CD4-positive, alpha-beta T cell (primary cell): ENCODE data around the gene RIPOR3. TPM values are rescaled to one million over a fixed set of nuclear protein-coding genes. Genes with fewer than 3 reads are reported as not detected.
"Not testable (repeated sequence)": the region's sequence is repeated elsewhere in the genome, so short reads cannot be mapped to it uniquely, and the experiment has no call there.

Experiments used
- ATAC-seq: fragments of 200-7000 bp; cut with Tn5 transposase; one replicate; pipeline ENCODE4 v1.10.0; 2022; ENCODE audit warnings: mild to moderate bottlenecking; ENCODE audit not compliant: poor library complexity
- CTCF ChIA-PET: fragments of 350-600 bp; sonication (Branson Sonifier 250); formaldehyde crosslinking; loops from one replicate; lab custom pipeline; 2021; ENCODE audit warnings: antibody characterized with exemption, inconsistent platforms; lab: Charles Lee
- POLR2A ChIA-PET: fragments of 350-600 bp; sonication (Branson Sonifier 250); formaldehyde crosslinking; loops from one replicate; lab custom pipeline; 2021; ENCODE audit warnings: antibody characterized with exemption, inconsistent platforms; lab: Charles Lee
- DNase-seq, 14 experiments: peaks; one replicate each; pipeline ENCODE4 v3.0.0-alpha.2; 2013 to 2020; ENCODE audit warnings: mixed read lengths in 2 of 14
- H3K27ac ChIP-seq, 2 donors: one replicate each; pipeline versions ENCODE4 v1.5.1 to v1.7.0; 2013; ENCODE audit warnings: low read length in 2 of 2, low read depth in 1 of 2, mild to moderate bottlenecking in 1 of 2
- H3K27me3 ChIP-seq, 2 experiments: 1 replicate in 1 of 2; 2 replicates in 1 of 2; pipeline versions ENCODE4 v1.6.1 to v1.7.0; 2013; ENCODE audit warnings: low read length in 2 of 2, control low read depth in 1 of 2, mild to moderate bottlenecking in 1 of 2, moderate library complexity in 1 of 2; ENCODE audit not compliant: insufficient read depth in 2 of 2, control insufficient read depth in 1 of 2
- H3K36me3 ChIP-seq: one replicate; pipeline ENCODE4 v1.6.1; 2013; ENCODE audit warnings: low read length, control low read depth; ENCODE audit not compliant: insufficient read depth
- H3K4me1 ChIP-seq: one replicate; pipeline ENCODE4 v1.6.1; 2013; ENCODE audit warnings: low read length, control low read depth; ENCODE audit not compliant: insufficient read depth
- H3K4me3 ChIP-seq: one replicate; pipeline ENCODE4 v1.5.1; 2013; ENCODE audit warnings: mild to moderate bottlenecking, low read length, moderate library complexity
- H3K9me3 ChIP-seq, 2 experiments: 1 replicate in 1 of 2; 2 replicates in 1 of 2; pipeline versions ENCODE4 v1.6.1 to v1.7.0; 2013; ENCODE audit warnings: low read length in 2 of 2, mild to moderate bottlenecking in 2 of 2, control low read depth in 1 of 2, moderate library complexity in 1 of 2; ENCODE audit not compliant: control insufficient read depth in 1 of 2, insufficient read depth in 1 of 2
- H3K27ac Mint-ChIP-seq: one replicate; pipeline ENCODE4 v1.8.0; 2020; ENCODE audit warnings: mixed read lengths
- H3K27me3 Mint-ChIP-seq: one replicate; pipeline ENCODE4 v1.8.0; 2021; ENCODE audit warnings: mixed read lengths
- H3K36me3 Mint-ChIP-seq: one replicate; pipeline ENCODE4 v1.8.0; 2021; ENCODE audit warnings: low read depth, mixed read lengths
- H3K4me1 Mint-ChIP-seq: one replicate; pipeline ENCODE4 v1.8.0; 2021; ENCODE audit warnings: low read depth, mixed read lengths
- H3K4me3 Mint-ChIP-seq: one replicate; pipeline ENCODE4 v1.8.0; 2020; ENCODE audit warnings: mild to moderate bottlenecking, mixed read lengths
- H3K9me3 Mint-ChIP-seq: one replicate; pipeline ENCODE4 v1.8.0; 2020; ENCODE audit warnings: mixed read lengths
- CTCF ChIP-seq: fragments of 200-600 bp; IDR thresholded peaks from one replicate; pipeline ENCODE4 v1.8.0; 2022; ENCODE audit warnings: antibody characterized with exemption, mild to moderate bottlenecking
- intact Hi-C, 2 experiments: fragments of 100-400 bp; cut with DNase I in 1 of 2; cut with micrococcal nuclease in 1 of 2; formaldehyde crosslinking; loops; one replicate each; pipeline versions ENCODE4 v1.15.1 to v1.9.0; 2023 to 2025; cut with DNase I, micrococcal nuclease
- total RNA-seq, 174 experiments: library from RNA in 2 of 174; stranded (reverse) in 2 of 174; gene quantifications; one replicate each; pipeline ENCODE4 v1.2.3 and lab custom pipeline; 2021 to 2026

The RIPOR3 gene
- total RNA-seq, 2 experiments from 2014 or later: not detected

GRCh38 chr20:50679753-50680104 lies 11.6 kb downstream of the RIPOR3 start:
- H3K36me3 ChIP-seq: no peaks in the 10 kb centered on the region
- H3K9me3 Mint-ChIP-seq: no peaks in the 10 kb centered on the region
- ChIA-PET CTCF (no interaction called here), POLR2A (no interaction called here)
- H3K4me1 Mint-ChIP-seq: no peaks in the 10 kb centered on the region
- no peaks in the 10 kb centered on the region for H3K4me1 ChIP-seq
- H3K36me3 Mint-ChIP-seq: no peaks in the 10 kb centered on the region
- H3K27me3 ChIP-seq: no peaks in the 10 kb centered on the region
- no peak overlapping the region for H3K4me3 ChIP-seq
- no peaks in the 10 kb centered on the region for H3K9me3 ChIP-seq
- DNase-seq: no peak
- peaks cover 5% of the 10 kb centered on the region for H3K27me3 Mint-ChIP-seq
- intact Hi-C loops: no loop called here
- H3K27ac ChIP-seq: no peak overlapping the region
- no peak overlapping the region for H3K27ac Mint-ChIP-seq
- no peak for ATAC-seq
- TF ChIP-seq CTCF: no peak
- H3K4me3 Mint-ChIP-seq: no peak overlapping the region

GRCh38 chr20:50678169-50678898 lies 13.0 kb downstream of the RIPOR3 start:
- no peak overlapping the region for H3K27ac ChIP-seq
- no peaks in the 10 kb centered on the region for H3K9me3 ChIP-seq
- no peaks in the 10 kb centered on the region for H3K27me3 ChIP-seq
- Mint-ChIP-seq H3K27ac (no peak overlapping the region), H3K36me3 (no peaks in the 10 kb centered on the region), H3K4me1 (no peaks in the 10 kb centered on the region), H3K9me3 (no peaks in the 10 kb centered on the region), H3K27me3 (no peaks in the 10 kb centered on the region), H3K4me3 (no peak overlapping the region)
- H3K4me1 ChIP-seq: no peaks in the 10 kb centered on the region
- no peaks in the 10 kb centered on the region for H3K36me3 ChIP-seq
- TF ChIP-seq CTCF: no peak
- DNase-seq (no peak), ATAC-seq (no peak)
- POLR2A ChIA-PET: no interaction called here
- no peak overlapping the region for H3K4me3 ChIP-seq
- intact Hi-C loops: no loop called here
- CTCF ChIA-PET: no interaction called here

GRCh38 chr20:50676858-50677257 lies 14.5 kb downstream of the RIPOR3 start:
- Histone ChIP-seq H3K36me3 (no peaks in the 10 kb centered on the region), H3K27me3 (no peaks in the 10 kb centered on the region), H3K9me3 (no peaks in the 10 kb centered on the region), H3K4me1 (no peaks in the 10 kb centered on the region), H3K27ac (no peak overlapping the region), H3K4me3 (no peak overlapping the region)
- Mint-ChIP-seq H3K27me3 (no peaks in the 10 kb centered on the region), H3K9me3 (no peaks in the 10 kb centered on the region), H3K27ac (no peak overlapping the region), H3K36me3 (no peaks in the 10 kb centered on the region), H3K4me1 (no peaks in the 10 kb centered on the region), H3K4me3 (no peak overlapping the region)
- no peak for TF ChIP-seq CTCF
- ATAC-seq (no peak), DNase-seq (no peak)
- POLR2A ChIA-PET: no interaction called here
- intact Hi-C loops: no loop called here
- CTCF ChIA-PET: no interaction called here

GRCh38 chr20:50676377-50676731 lies 15.0 kb downstream of the RIPOR3 start:
- H3K4me1 ChIP-seq, ATAC-seq, H3K9me3 ChIP-seq, H3K27ac Mint-ChIP-seq, H3K27ac ChIP-seq, H3K36me3 Mint-ChIP-seq, H3K4me3 Mint-ChIP-seq, DNase-seq, H3K27me3 ChIP-seq, H3K27me3 Mint-ChIP-seq, H3K4me1 Mint-ChIP-seq, H3K4me3 ChIP-seq, H3K36me3 ChIP-seq, intact Hi-C loops, H3K9me3 Mint-ChIP-seq, POLR2A ChIA-PET, CTCF ChIA-PET: not testable (repeated sequence)
